Amygdala (tissue), 56 donors: Measurements from ENCODE around the gene LGALS7B.
"Not testable (repeated sequence)": the region's sequence is repeated elsewhere in the genome, so short reads cannot be mapped to it uniquely, and the experiment has no call there.

Experiments
- DNase-seq, 56 donors: peaks; one replicate each; lab custom pipeline; 2025; lab: John Stamatoyannopoulos, UW

The LGALS7B gene

GRCh38 chr19:38788478-38789243 lies at the start of gene LGALS7B:
LGALS7B (plus strand) TSS chr19:38789200; CDS start chr19:38789227, 27 bp downstream.
- DNase-seq, result no peak

- no peak for DNase-seq
Observed at GRCh38 chr19:38739440-38740256, 49.4 kb upstream of the LGALS7B start.

- DNase-seq, result no peak
Observed at GRCh38 chr19:38740257-38740592, 48.8 kb upstream of the LGALS7B start.

GRCh38 chr19:38740932-38741331 lies 48.1 kb upstream of the LGALS7B start:
- no peak for DNase-seq

GRCh38 chr19:38741670-38742069 lies 47.3 kb upstream of the LGALS7B start:
- no peak for DNase-seq

- no peak for DNase-seq
Observed at GRCh38 chr19:38742296-38742695, 46.7 kb upstream of the LGALS7B start.

GRCh38 chr19:38742906-38743305 lies 46.1 kb upstream of the LGALS7B start:
- no peak for DNase-seq

- no peak for DNase-seq
Observed at GRCh38 chr19:38743394-38744297, 45.4 kb upstream of the LGALS7B start.

GRCh38 chr19:38744298-38744681 lies 44.7 kb upstream of the LGALS7B start, which contains the start of gene CAPN12:
CAPN12 (minus strand) TSS chr19:38744474; CDS start chr19:38744165, 309 bp downstream.
- no peak for DNase-seq

GRCh38 chr19:38744874-38745273 lies 44.1 kb upstream of the LGALS7B start:
- no peak for DNase-seq

GRCh38 chr19:38745316-38745715 lies 43.7 kb upstream of the LGALS7B start:
- no peak for DNase-seq

- DNase-seq, result not testable (repeated sequence)
Observed at GRCh38 chr19:38753783-38754182, 35.2 kb upstream of the LGALS7B start.

- not testable (repeated sequence) for DNase-seq
Observed at GRCh38 chr19:38754196-38754595, 34.8 kb upstream of the LGALS7B start.

GRCh38 chr19:38759590-38760003 lies 29.4 kb upstream of the LGALS7B start:
- DNase-seq, result no peak

GRCh38 chr19:38760805-38761517 lies 28.0 kb upstream of the LGALS7B start:
- DNase-seq, result not testable (repeated sequence)

GRCh38 chr19:38761884-38762389 lies 27.1 kb upstream of the LGALS7B start:
- not testable (repeated sequence) for DNase-seq

- no peak for DNase-seq
Observed at GRCh38 chr19:38763795-38764220, 25.2 kb upstream of the LGALS7B start.

- DNase-seq, result no peak
Observed at GRCh38 chr19:38765214-38765613, 23.8 kb upstream of the LGALS7B start.

- no peak for DNase-seq
Observed at GRCh38 chr19:38766276-38767047, 22.5 kb upstream of the LGALS7B start.
